DOHH2 (cell line): ENCODE measurements around the gene ATP13A1.

ENCODE experiments used
- CTCF ChIP-seq: fragments of 200-600 bp; sonication (generic); IDR thresholded peaks from one replicate; pipeline ENCODE4 v1.5.1; 2014; ENCODE audit warnings: antibody characterized with exemption, mild to moderate bottlenecking, low read depth, low read length; ENCODE audit not compliant: poor library complexity, severe bottlenecking
- EZH2phosphoT487 ChIP-seq: fragments of 200-600 bp; sonication (generic); IDR thresholded peaks from 2 replicates; pipeline ENCODE4 v1.6.1; 2017; ENCODE audit warnings: borderline replicate concordance, mild to moderate bottlenecking, antibody characterized with exemption, low read length, moderate library complexity, mixed read lengths

DNA sequence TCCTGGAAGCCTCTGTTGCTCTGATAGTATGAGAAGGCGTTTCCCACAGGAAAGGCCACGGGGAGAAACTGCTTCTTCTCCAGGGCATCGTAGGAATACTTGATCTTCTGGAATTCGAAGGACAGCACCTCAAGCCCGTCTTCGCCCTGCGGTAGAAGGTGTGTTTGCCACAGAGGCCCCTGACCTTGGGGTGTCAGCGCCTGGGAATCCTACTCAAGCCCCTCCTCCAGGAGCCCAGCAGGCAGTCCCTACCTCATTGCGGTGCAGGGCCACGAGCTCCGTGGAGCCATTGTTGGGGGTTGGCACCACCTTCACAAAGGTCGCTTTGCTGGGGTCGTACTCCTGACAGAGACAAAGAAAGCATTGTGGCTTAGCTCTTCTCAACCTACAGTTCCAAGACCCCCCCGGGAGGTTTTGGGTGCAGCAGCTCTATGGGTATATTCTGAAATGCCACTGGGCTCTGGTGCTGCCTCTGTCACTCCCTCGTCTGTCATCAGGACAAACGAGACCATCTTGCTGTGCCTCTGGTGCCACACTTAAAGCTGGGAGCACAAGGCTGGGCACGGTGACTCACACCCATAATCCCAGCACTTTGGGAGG lies 3.7 kb downstream of the ATP13A1 start:
- no peak for TF ChIP-seq CTCF
- no peak for TF ChIP-seq EZH2phosphoT487
